Measurements from ENCODE around the gene MARCO.

GRCh38 chr2:118893100-118893499, 48.9 kb upstream of the MARCO start:
- TF ChIP-seq, protein P1, sequence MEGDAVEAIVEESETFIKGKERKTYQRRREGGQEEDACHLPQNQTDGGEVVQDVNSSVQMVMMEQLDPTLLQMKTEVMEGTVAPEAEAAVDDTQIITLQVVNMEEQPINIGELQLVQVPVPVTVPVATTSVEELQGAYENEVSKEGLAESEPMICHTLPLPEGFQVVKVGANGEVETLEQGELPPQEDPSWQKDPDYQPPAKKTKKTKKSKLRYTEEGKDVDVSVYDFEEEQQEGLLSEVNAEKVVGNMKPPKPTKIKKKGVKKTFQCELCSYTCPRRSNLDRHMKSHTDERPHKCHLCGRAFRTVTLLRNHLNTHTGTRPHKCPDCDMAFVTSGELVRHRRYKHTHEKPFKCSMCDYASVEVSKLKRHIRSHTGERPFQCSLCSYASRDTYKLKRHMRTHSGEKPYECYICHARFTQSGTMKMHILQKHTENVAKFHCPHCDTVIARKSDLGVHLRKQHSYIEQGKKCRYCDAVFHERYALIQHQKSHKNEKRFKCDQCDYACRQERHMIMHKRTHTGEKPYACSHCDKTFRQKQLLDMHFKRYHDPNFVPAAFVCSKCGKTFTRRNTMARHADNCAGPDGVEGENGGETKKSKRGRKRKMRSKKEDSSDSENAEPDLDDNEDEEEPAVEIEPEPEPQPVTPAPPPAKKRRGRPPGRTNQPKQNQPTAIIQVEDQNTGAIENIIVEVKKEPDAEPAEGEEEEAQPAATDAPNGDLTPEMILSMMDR (conservative IDR thresholded peaks at IDR 0.05; ENCODE audit: low read depth, low read length): no peak
- no peak for TF ChIP-seq EZH2 (IDR thresholded peaks at IDR 0.05; ENCODE audit: low read length, unreplicated experiment)
- no peak for TF ChIP-seq EZH2phosphoT487 (IDR thresholded peaks at IDR 0.05; ENCODE audit: borderline replicate concordance, low read length)

All from PC-3 (cell line).